ENCODE measurements around the gene ADA.

GRCh38 chr20:44574372-44574771 lies 77.1 kb downstream of the ADA start:
- TF ChIP-seq EZH2 (IDR thresholded peaks at IDR 0.05; ENCODE audit: low read length) (no peak), CTCF (optimal IDR thresholded peaks at IDR 0.05 in 1 of 3, IDR thresholded peaks at IDR 0.05 in 1 of 3, conservative IDR thresholded peaks at IDR 0.05 in 1 of 3; ENCODE audit: extremely low read depth in 1 of 3, insufficient read depth in 2 of 3, low read length in 3 of 3) (no peak)

Measured in keratinocyte (primary cell).